NCI-H128 (cell line): ENCODE results near the gene TFAP2A.

ENCODE experiments used
- DNase-seq: peaks from one replicate; lab custom pipeline; 2025; ENCODE audit not compliant: unreplicated experiment; lab: John Stamatoyannopoulos, UW

TFAP2A gene

DNA sequence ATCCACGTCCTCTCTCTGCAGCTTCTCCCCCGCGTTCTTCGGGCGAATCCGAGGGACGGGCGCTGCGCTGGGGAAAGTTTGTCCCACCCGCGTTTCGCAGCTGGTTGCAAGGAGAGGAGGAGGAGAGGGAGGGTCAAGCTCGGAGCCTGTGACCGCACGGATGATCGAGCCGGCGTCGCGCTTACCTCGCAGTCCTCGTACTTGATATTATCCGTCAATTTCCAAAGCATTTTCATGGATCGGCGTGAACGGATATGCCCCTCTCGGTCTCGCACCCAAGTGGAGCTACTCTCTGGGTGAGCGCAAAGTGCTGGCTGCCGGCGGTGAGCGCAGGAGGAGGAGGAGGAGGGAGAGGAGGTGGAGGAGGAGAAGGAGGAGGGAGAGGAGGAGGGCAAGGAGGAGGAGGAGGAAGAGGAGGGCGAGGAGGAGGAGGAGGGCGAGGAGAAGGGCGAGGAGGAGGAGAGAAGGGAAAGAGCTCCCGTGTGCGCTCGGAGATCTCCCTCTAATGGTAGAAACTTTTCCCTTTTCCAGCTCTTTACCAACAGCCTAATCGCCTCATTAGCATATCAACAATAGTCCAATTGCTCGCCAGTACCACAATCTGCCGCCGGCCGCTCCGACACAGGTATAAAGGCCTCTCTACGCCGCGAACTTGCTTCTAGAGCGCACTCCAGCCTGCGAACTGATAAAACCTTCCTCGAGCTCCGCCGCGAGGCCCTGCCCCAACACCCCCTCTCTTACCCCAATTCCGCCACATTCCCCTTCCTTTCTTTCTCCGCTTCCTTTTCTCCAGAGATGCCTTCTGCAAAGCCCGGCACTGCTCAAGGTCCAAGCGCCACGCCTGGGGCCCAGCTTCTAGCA is at the start of gene TFAP2A:
TFAP2A (minus strand) TSS at position 319 of the 861 bp plus-strand sequence; CDS start at position 236, 83 bp downstream.
- DNase-seq = no peak

GRCh38 chr6:10463491-10464481 is 48.9 kb upstream of the TFAP2A start:
- no peak for DNase-seq

DNA sequence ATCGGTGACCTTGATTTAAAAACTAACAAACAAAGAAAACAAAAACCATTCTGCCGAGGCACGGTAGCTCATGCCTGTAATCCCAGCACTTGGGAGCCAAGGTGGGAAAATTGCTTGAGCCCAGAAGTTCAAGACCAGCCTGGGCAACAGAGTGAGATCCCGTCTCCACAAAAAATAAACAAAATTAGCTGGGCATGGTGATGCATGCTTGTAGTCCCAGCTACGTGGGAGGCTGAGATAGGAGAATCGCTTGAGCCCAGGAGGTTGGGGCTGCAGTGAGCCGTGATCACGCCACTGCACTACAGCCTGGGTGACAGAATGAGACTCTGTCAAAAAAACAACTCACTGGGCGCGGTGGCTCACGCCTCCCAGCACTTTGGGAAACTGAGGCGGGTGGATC is 48.2 kb upstream of the TFAP2A start:
- no peak for DNase-seq

DNA sequence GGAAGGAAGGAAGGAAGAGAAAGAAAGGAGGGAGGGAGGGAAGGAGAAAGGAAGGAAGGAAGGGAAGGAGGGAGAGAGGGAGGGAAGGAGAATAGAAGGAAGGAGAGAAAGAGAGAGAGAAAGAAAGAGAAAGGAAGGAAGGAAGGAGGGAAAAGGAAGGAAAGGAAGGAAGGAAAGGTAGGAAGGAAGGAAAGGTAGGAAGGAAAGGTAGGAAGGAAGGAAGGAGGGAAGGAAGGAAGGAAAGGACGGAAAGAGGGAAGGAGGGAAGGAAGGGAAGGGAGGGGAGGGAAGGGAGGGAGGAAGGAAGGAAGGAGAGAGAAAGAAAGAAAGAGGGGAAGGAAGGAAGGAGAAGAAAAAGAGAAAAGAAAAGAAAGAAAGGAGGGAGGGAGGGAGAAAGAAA is 47.0 kb upstream of the TFAP2A start:
- DNase-seq = no peak

- no peak for DNase-seq
Observed at GRCh38 chr6:10460096-10460495, 45.2 kb upstream of the TFAP2A start.

DNA sequence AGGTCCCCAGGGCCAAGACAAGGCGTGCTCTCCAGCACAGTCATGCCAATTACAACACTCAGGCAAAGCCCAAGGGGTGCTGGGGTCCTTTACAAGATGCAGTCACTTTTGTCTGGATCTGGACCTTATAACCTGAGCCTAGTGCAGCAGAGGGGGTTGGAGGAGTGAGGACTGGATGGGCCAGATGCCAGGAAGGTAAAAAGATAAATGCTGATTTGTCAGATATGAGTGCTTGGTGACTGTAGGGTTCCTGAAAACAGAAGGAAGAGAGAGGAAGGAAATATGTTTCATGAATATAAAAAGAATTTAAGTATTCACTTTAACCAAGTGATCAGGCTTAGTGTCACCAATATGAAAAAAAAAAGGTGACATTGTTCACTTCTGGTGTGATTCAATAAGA is 43.4 kb upstream of the TFAP2A start:
- no peak for DNase-seq

GRCh38 chr6:10453596-10453995 is 38.7 kb upstream of the TFAP2A start:
- DNase-seq = no peak

- no peak for DNase-seq
Observed at GRCh38 chr6:10451828-10452509, 37.1 kb upstream of the TFAP2A start.

DNA sequence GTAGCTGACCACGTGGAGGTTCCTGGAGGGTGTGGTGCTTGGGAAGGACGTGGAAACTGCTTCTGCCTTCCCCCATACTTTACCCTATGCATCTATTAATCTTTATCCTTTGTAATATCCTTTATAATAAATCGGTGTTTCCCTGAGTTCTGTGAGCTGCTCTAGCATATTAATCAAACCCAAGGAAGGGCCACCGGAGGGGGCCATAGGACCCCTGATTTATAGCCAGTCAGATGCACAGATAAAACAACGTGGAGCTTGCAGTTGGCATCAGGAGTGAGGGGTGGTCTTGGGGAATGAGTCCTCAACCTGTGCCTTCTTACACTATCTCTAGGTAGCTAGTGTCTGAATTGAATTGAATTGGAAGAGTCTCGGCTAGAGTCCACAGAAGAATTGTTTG is 36.5 kb upstream of the TFAP2A start:
- DNase-seq = no peak

- DNase-seq = no peak
Observed at GRCh38 chr6:10449751-10450150, 34.9 kb upstream of the TFAP2A start.

- no peak for DNase-seq
Observed at GRCh38 chr6:10448096-10448495, 33.2 kb upstream of the TFAP2A start.

DNA sequence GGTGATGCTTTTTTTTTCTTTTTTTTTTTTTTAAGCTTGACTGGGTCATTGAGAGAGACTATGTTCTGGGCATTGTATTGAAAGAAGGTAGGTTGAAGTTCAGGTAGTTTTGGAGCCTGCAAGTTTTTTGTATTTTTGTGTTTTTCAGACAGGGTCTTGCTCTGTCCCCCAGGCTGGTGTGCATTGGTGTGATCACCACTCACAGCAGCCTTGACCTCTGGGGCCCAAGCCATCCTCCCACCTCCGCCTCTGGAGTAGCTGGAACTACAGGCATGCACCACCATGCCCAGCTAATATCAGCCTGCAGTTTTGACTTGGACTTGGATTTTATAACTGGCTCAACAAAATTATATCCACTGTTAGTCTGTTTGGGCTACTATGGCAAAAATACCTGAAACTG is 31.7 kb upstream of the TFAP2A start:
- no peak for DNase-seq

GRCh38 chr6:10441655-10442009 is 26.8 kb upstream of the TFAP2A start:
- no peak for DNase-seq

- no peak for DNase-seq
Observed at GRCh38 chr6:10441004-10441654, 26.3 kb upstream of the TFAP2A start.

- DNase-seq = no peak
Observed at GRCh38 chr6:10437891-10438290, 23.0 kb upstream of the TFAP2A start.

GRCh38 chr6:10434235-10434634 is 19.4 kb upstream of the TFAP2A start:
- DNase-seq = no peak

- DNase-seq = no peak
Observed at GRCh38 chr6:10433322-10433721, 18.4 kb upstream of the TFAP2A start.

- DNase-seq = no peak
Observed at GRCh38 chr6:10431423-10432164, 16.7 kb upstream of the TFAP2A start.

- DNase-seq = no peak
Observed at GRCh38 chr6:10429638-10430427, 15.0 kb upstream of the TFAP2A start.
